ENCODE data around the gene PIK3R5.

Gene PIK3R5

GRCh38 chr17:8879410-8879809 is 86.1 kb downstream of the PIK3R5 start:
- no peak for DNase-seq (ENCODE audit: low spot score)

DNA sequence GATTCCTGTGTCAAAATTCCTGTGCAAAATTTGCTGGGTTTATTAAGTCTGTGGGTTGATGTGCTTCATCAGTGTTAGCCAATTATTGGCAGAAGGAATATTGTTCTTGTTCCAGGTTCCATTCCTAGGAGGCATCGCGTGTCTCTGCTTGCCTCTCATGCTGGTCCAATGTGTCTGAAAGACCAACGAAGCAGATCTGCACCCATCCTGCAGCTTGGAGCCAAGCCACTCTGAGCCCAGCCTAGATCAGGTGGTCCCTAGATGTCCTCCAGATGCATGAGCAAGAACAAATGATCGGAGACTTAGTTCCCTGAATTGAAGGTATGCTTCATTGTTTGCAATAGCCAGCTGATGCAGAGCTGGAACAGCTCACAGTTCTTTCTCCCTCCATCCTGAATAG is 87.5 kb downstream of the PIK3R5 start:
- no peak for DNase-seq (ENCODE audit: low spot score)

- DNase-seq (ENCODE audit: low spot score): no peak
Measured at GRCh38 chr17:8875957-8876356, 89.5 kb downstream of the PIK3R5 start.

GRCh38 chr17:8875436-8875835 is 90.1 kb downstream of the PIK3R5 start:
- no peak for DNase-seq (ENCODE audit: low spot score)

GRCh38 chr17:8873801-8874715 is 91.4 kb downstream of the PIK3R5 start:
- DNase-seq (ENCODE audit: low spot score): no peak

GRCh38 chr17:8872705-8873435 is 92.6 kb downstream of the PIK3R5 start:
- DNase-seq (ENCODE audit: low spot score): no peak

GRCh38 chr17:8872036-8872704 is 93.3 kb downstream of the PIK3R5 start:
- DNase-seq (ENCODE audit: low spot score): no peak

DNA sequence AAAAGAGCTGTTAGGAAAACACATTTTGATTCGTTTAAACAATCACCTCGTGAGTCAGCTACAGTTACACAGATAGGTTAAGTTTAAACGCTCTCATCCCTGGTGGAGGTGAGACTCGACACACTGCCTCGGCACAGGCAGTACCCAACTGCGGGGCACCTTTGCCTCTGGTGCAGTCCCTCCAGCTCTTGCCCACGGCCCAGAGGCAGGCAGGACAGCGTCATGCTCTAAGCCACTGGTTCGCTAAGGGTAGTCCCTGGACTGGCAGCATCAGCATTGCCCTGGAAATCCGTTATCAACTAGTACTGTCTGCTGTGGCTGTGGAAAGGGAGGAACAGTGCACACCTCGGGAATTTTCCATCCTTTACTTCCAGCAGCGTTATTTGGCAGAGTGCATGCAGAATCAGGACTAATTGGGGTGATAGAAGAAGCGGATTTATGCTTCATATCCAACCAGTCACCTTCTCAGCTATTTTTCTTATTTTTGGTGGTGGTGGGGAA is 94.4 kb downstream of the PIK3R5 start:
- DNase-seq (ENCODE audit: low spot score): no peak

- no peak for DNase-seq (ENCODE audit: low spot score)
Measured at GRCh38 chr17:8870406-8871040, 95.0 kb downstream of the PIK3R5 start.

DNA sequence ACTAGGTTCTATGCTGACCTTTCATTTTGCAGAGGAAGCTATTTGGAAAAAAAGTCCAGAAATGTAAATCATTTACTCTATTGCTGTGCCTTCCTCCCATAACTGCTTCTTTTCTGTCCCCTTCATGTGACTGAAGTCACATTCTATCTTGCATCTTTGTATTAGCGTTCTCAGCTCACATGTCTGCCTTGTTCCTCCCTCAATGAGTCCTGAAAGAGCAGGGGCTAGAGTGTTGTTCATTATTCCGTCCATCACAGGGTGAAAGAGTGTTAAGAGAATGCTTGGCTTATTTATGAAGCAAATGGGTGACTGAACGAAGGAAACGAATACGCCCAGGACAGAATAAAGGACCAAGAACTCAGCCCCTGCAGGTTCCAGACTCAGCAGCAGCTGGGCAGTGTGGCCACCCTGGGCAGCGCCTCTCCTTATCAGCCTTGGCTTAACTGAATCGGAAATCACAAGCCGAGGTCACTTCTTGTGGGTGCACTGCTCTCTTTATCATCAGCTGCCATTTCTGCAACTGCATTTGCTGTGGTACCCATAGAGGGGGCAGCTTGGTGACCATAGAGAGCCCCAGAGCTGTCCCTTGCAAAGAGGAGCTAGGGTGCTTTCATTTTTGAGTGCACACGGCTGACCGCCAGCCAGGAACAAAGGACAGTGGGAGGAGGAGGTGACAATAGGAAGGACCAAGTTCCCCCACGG is 96.2 kb downstream of the PIK3R5 start:
- no peak for DNase-seq (ENCODE audit: low spot score)

GRCh38 chr17:8868529-8868951 is 97.0 kb downstream of the PIK3R5 start:
- no peak for DNase-seq (ENCODE audit: low spot score)

DNA sequence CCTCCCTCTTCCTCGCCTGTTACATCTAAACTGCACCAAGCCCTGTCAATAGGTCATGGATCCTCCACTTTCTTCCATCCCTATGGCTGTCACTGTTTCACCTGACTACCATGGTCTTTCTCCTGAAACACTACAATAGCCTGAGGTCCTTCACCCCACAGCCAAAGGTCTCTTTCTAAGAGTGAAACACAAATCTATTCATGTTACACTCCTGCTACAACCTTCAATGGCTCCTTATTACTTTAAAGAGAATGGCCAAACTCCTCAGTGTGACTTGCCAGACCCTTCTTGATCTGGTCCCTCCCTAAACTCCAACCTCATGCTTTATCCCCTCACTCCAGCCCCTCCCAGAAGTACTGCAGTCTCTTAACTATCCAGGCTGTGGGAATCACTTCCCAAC is 97.4 kb downstream of the PIK3R5 start:
- DNase-seq (ENCODE audit: low spot score): no peak

DNA sequence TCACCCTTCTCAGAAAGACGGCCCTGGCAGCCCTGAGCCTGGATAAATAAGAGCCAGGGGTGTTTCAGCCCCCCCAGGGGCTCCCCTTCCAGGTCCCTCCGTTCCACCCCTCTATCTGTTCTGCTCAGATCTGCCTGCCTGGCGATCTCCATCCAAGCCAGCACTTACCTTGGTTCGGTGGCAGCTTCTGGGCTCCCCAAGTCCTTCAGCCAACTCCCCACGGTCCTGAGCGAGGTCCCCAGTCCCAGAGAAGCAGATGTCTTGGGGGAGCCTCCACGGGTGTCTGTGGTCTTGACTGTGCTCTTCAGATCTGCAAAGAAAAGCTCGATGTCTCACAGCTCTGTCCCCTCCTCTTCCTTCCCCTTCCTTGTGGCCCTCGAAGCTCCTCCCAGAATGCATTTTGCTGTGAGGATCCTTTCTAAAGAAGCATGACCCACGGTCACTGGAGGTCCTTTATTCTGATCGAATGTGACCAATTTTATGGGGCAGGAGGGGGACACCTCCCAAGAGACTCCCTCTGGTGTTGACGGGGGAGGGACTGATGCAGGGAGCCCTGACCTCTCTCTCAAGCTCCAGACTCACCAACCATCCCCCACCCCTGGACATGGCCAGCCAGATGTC is 98.0 kb downstream of the PIK3R5 start, which contains the start of gene PIK3R6:
PIK3R6 (minus strand) TSS at position 314 of the 621 bp plus-strand sequence. CDS start 17,880 bp downstream, outside the sequence.
- no peak for DNase-seq (ENCODE audit: low spot score)

DNA sequence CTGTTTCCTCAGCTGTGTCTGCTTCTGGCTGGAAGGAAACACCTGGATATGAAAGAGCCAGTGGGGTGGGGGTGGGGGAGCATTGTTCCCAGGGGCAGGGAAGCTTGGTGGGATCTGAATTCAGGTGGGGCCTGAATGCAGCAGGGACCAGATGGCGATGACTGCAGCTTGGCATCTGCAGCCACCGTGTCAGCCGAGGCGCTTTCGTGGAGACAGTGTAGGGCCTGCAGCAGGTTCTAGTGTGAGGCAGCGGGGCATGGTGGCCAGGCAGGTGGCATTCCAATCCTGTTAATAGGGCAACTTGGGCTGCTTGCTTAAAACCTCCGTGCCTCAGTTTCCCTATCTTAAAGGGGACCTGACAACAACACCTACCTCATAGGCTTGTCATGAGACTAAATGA is 99.7 kb downstream of the PIK3R5 start:
- DNase-seq (ENCODE audit: low spot score): no peak

- no peak for DNase-seq (ENCODE audit: low spot score)
Measured at GRCh38 chr17:8865385-8865784, 100.1 kb downstream of the PIK3R5 start.

GRCh38 chr17:8862213-8863056 is 103.1 kb downstream of the PIK3R5 start:
- no peak for DNase-seq (ENCODE audit: low spot score)

DNA sequence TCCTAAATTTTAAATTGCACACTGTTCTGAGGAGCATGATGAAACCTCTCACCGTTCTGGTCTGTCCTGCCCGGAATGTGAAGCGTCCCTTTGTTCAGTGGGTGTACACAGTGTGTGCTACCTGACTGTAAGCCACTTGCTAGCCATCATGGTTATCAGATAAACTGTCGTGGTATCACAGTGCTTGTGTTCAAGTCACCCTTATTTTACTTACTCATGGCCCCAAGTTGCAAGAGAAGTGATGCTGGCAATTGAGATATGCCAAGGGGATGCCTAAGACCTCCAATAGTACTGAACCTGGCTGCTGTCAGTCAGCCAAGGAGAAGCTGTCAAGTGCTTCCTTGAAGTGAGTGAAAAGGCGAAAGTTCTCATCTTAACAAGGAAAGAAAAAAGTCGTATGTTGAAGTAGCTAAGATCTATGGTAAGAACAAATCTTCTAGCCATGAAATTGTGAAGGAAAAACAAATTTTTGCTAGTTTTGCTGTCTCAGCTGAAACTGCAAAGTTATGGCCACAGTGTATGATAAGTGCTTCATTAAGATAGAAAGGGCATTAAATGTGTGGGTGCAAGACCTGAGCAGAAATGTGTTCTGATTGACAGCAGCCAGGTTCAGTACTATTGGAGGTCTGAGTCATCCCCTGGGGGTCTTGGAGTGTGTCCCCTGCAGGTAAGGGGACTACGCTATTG is 103.9 kb downstream of the PIK3R5 start:
- no peak for DNase-seq (ENCODE audit: low spot score)

DNA sequence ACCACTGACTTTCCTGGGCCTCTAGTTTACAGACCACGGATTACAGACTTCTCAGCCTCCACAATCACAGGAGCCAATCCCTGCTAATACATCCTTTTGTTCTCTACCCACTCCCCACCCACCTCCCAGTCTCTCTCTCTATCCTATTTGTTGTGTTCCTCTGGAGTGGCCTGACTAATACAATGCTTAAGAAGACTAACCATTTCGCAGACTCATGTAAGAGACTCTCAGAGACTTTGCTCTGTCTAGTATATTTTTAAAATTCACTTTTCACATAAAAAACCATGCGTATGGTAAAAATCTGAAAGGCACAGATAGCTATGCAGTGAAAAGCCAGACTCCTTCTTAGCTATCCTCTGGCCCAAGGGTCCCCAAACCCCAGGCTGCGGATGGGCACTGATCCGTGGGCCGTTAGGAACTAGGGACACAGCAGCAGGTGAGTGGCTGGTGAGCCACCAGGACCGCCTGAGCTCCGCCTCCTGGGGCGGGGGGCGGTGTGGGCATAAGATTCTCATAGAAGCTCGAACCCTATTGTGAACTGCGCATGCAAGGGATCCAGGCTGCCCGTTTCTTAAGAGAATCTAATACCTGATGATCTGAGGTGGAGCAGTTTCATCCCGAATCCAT is 105.6 kb downstream of the PIK3R5 start:
- DNase-seq (ENCODE audit: low spot score): no peak
